K562 (cell line): Measurements from ENCODE around the gene OR51V1. TPM values are rescaled to one million over a fixed set of nuclear protein-coding genes. Genes with fewer than 3 reads are reported as not detected.

Experiments used
- ATAC-seq: fragments of 200-7000 bp; cut with Tn5 transposase; 3 replicates; pipeline ENCODE4 v1.9.1; 2020; ENCODE audit warnings: moderate library complexity
- BruUV-seq: library from RNA; stranded (reverse); fragments of 400-500 nt; replicated peaks from 2 replicates; lab custom pipeline; 2021; lab: Mats Ljungman, UMichigan
- CTCF ChIA-PET: fragments of 300-600 bp; formaldehyde crosslinking; extraction: SDS; loops from one replicate; lab custom pipeline; 2021; ENCODE audit warnings: low intra/inter-chr PET ratio; lab: Yijun Ruan, JAX
- POLR2A ChIA-PET: fragments of 300-600, 350-650 bp; sonication (Branson Sonifier 250); formaldehyde crosslinking; extraction: SDS; loops from one replicate; lab custom pipeline; 2021; ENCODE audit warnings: antibody characterized with exemption, inconsistent platforms; lab: Yijun Ruan, JAX
- DNase-seq, 4 experiments: peaks; one replicate each; pipeline versions ENCODE4 v3.0.0 to v3.0.0-alpha.2; 2011 to 2018; ENCODE audit warnings: low spot score in 3 of 4, mixed read lengths in 3 of 4; ENCODE audit errors: extremely low read depth in 1 of 4
- FAIRE-seq: peaks from 2 replicates; lab custom pipeline; 2011; peaks lifted over from hg19 to GRCh38; lab: Jason Lieb, UNC
- H2AFZ ChIP-seq: 2 replicates; pipeline ENCODE4 v1.6.0; 2011; ENCODE audit warnings: low read depth, low read length, control low read depth, inconsistent platforms
- H3K27ac ChIP-seq: fragments of 200-600 bp; 3 replicates; pipeline ENCODE4 v1.8.0; 2011; ENCODE audit warnings: low read depth, mild to moderate bottlenecking, control low read depth, inconsistent platforms, low read length, moderate library complexity, mixed read lengths; ENCODE audit errors: extremely low read depth
- H3K27me3 ChIP-seq, 2 experiments: fragments of 300-600 bp in 1 of 2; 2 replicates in 1 of 2; 3 replicates in 1 of 2; pipeline versions ENCODE4 v1.6.0 to v1.8.0; 2011; ENCODE audit warnings: inconsistent platforms in 2 of 2, low read length in 2 of 2, mild to moderate bottlenecking in 1 of 2, mixed read lengths in 1 of 2, moderate library complexity in 1 of 2; ENCODE audit not compliant: control insufficient read depth in 2 of 2, insufficient read depth in 2 of 2
- H3K36me3 ChIP-seq: fragments of 300-600 bp; 3 replicates; pipeline ENCODE4 v1.8.0; 2011; ENCODE audit warnings: mild to moderate bottlenecking, low read length, inconsistent platforms; ENCODE audit not compliant: control insufficient read depth, insufficient read depth
- H3K4me1 ChIP-seq, 2 experiments: fragments of 200-600 bp in 1 of 2; replicated peaks in 1 of 2; 2 replicates in 1 of 2; 3 replicates in 1 of 2; pipeline versions ENCODE4 v1.5.1 to v1.8.0; 2011; ENCODE audit warnings: inconsistent platforms in 2 of 2, low read length in 2 of 2, mild to moderate bottlenecking in 1 of 2, mixed read lengths in 1 of 2, moderate library complexity in 1 of 2; ENCODE audit not compliant: control insufficient read depth in 2 of 2, insufficient read depth in 2 of 2
- H3K4me2 ChIP-seq: 2 replicates; pipeline ENCODE4 v1.6.1; 2011; ENCODE audit warnings: low read length, control low read depth, inconsistent platforms, mixed read lengths; ENCODE audit not compliant: insufficient read depth
- H3K4me3 ChIP-seq: fragments of 200-600 bp; sonication (generic), shearing (Covaris generic); 2 replicates; pipeline ENCODE4 v1.5.1; 2016; ENCODE audit warnings: control low read depth, inconsistent platforms
- H3K79me2 ChIP-seq: fragments of 200-600 bp; 3 replicates; pipeline ENCODE4 v1.8.0; 2011; ENCODE audit warnings: low read length, inconsistent platforms; ENCODE audit not compliant: control insufficient read depth, insufficient read depth
- H3K9ac ChIP-seq, 2 experiments: 2 replicates each; pipeline versions ENCODE4 v1.6.0 to v1.6.1; 2011; ENCODE audit warnings: low read depth in 2 of 2, low read length in 2 of 2, control low read depth in 1 of 2, inconsistent platforms in 1 of 2, mild to moderate bottlenecking in 1 of 2, mixed read lengths in 1 of 2; ENCODE audit not compliant: insufficient read depth in 1 of 2
- H3K9me1 ChIP-seq: one replicate; pipeline ENCODE4 v1.6.0; 2011; ENCODE audit warnings: inconsistent platforms, mild to moderate bottlenecking, low read length, moderate library complexity; ENCODE audit not compliant: control insufficient read depth, insufficient read depth
- H3K9me3 ChIP-seq: replicated peaks from 2 replicates; pipeline ENCODE4 v1.5.1; 2011; ENCODE audit warnings: low read depth, low read length, inconsistent platforms; ENCODE audit not compliant: control insufficient read depth, insufficient read depth
- H4K20me1 ChIP-seq: replicated peaks from 2 replicates; pipeline ENCODE4 v1.6.1; 2011; ENCODE audit warnings: low read length, inconsistent platforms, mixed read lengths; ENCODE audit not compliant: control insufficient read depth, insufficient read depth
- BHLHE40 ChIP-seq: IDR thresholded peaks from 2 replicates; pipeline ENCODE4 v1.6.1; 2011; ENCODE audit warnings: low read length, improper control_type of control experiment
- BRD9 ChIP-seq: fragments of 450-650 bp; IDR thresholded peaks from 2 replicates; pipeline ENCODE4 v1.6.1; 2018; ENCODE audit warnings: low read depth; ENCODE audit not compliant: partially characterized antibody
- FOS ChIP-seq: IDR thresholded peaks from 3 replicates; pipeline ENCODE4 v1.6.1; 2011; ENCODE audit not compliant: insufficient read length; ENCODE audit errors: extremely low read depth
- FOXA3 ChIP-seq, 2 experiments: fragments of 450-650 bp in 1 of 2; sonication (generic) in 1 of 2; formaldehyde crosslinking; IDR thresholded peaks in 1 of 2; conservative IDR thresholded peaks in 1 of 2; 2 replicates each; pipeline versions ENCODE4 v1.4.0 to v1.8.0; 2020 to 2022; ENCODE audit warnings: mild to moderate bottlenecking in 2 of 2, missing genetic modification reagents in 1 of 2
- GTF2E2 ChIP-seq: fragments of 200-800 bp; sonication (Bioruptor generic); IDR thresholded peaks from 2 replicates; pipeline ENCODE4 v1.6.1; 2016; ENCODE audit warnings: missing genetic modification characterization, missing compliant biosample characterization
- HDGF ChIP-seq: fragments of 450-650 bp; IDR thresholded peaks from 2 replicates; pipeline ENCODE4 v1.6.1; 2016
- HMG20A ChIP-seq: fragments of 450-650 bp; formaldehyde crosslinking; conservative IDR thresholded peaks from 2 replicates; pipeline ENCODE4 v1.4.0; 2020; ENCODE audit warnings: mild to moderate bottlenecking, mixed read lengths
- NCOA4 ChIP-seq: fragments of 450-650 bp; IDR thresholded peaks from 2 replicates; pipeline ENCODE4 v1.6.1; 2018; ENCODE audit warnings: mild to moderate bottlenecking; ENCODE audit not compliant: partially characterized antibody
- NCOR1 ChIP-seq: fragments of 450-650 bp; IDR thresholded peaks from 2 replicates; pipeline ENCODE4 v1.6.1; 2016; ENCODE audit warnings: mild to moderate bottlenecking, moderate library complexity
- NFIC ChIP-seq: fragments of 450-650 bp; IDR thresholded peaks from 2 replicates; pipeline ENCODE4 v1.6.1; 2017; ENCODE audit warnings: mild to moderate bottlenecking, inconsistent platforms
- NUFIP1 ChIP-seq: fragments of 450-650 bp; IDR thresholded peaks from 2 replicates; pipeline ENCODE4 v1.6.1; 2018; ENCODE audit not compliant: partially characterized antibody
- PKNOX1 ChIP-seq: fragments of 450-650 bp; IDR thresholded peaks from 2 replicates; pipeline ENCODE4 v1.6.1; 2016
- TCF15 ChIP-seq: fragments of 250-450 bp; sonication (Bioruptor Pico); IDR thresholded peaks from 2 replicates; pipeline ENCODE4 v1.8.0; 2022; ENCODE audit warnings: moderate library complexity, mild to moderate bottlenecking, inconsistent platforms
- ZBED1 ChIP-seq: IDR thresholded peaks from 2 replicates; pipeline ENCODE4 v1.6.1; 2014
- ZNF277 ChIP-seq: fragments of 250-450 bp; sonication (Bioruptor Pico); IDR thresholded peaks from 2 replicates; pipeline ENCODE4 v1.8.0; 2022; ENCODE audit warnings: inconsistent platforms, mild to moderate bottlenecking, moderate library complexity, borderline replicate concordance
- ZNF431 ChIP-seq: sonication (generic); formaldehyde crosslinking; IDR thresholded peaks from 2 replicates; pipeline ENCODE4 v1.8.0; 2022; ENCODE audit warnings: mild to moderate bottlenecking, missing genetic modification reagents
- ZNF436 ChIP-seq: fragments of 250-450, 450-650 bp; sonication (Bioruptor Pico); formaldehyde crosslinking; IDR thresholded peaks from 2 replicates; pipeline ENCODE4 v1.7.0; 2020; ENCODE audit warnings: mild to moderate bottlenecking
- ZNF444 ChIP-seq: fragments of 250-450 bp; sonication (Bioruptor Pico); IDR thresholded peaks from 2 replicates; pipeline ENCODE4 v1.4.0; 2020; ENCODE audit warnings: mild to moderate bottlenecking, moderate library complexity
- ZNF518B ChIP-seq: fragments of 250-450 bp; sonication (Bioruptor Pico); IDR thresholded peaks from 2 replicates; pipeline ENCODE4 v1.5.0; 2021; ENCODE audit warnings: mild to moderate bottlenecking, moderate library complexity
- WGBS: fragments of 100-300 bp; shearing (Covaris generic); methylation state at CpG from one replicate; pipeline ENCODE4 v1.1.6; 2016; ENCODE audit warnings: low coverage, mixed read lengths; ENCODE audit not compliant: insufficient coverage; ENCODE audit errors: missing lambda C conversion rate; 5-methylcytosine and 5-hydroxymethylcytosine counted together
- in situ Hi-C: fragments of 300-500 bp; cut with MboI; formaldehyde crosslinking; loops from 4 replicates; pipeline ENCODE4 v1.15.0; 2018; ENCODE audit warnings: inconsistent platforms, mixed read lengths
- intact Hi-C: fragments of 100-400 bp; cut with micrococcal nuclease; formaldehyde crosslinking; loops from 2 replicates; pipeline ENCODE4 v1.14.2; 2022
- polyA plus RNA-seq, 8 experiments: library from polyadenylated mRNA; depleted of rRNA in 4 of 8; stranded (reverse) in 5 of 8; unstranded in 3 of 8; fragments of >200 nt; fragmentation: Nextera tagmentation in 2 of 8; fragmentation: Illumina TruSeq in 1 of 8; extraction: Ambion mirVana in 2 of 8; extraction: Trizol in 1 of 8; gene quantifications; 2 replicates each; pipeline versions ENCODE4 v1.2.1 to v1.2.3, GENCODE V29; 2011 to 2014; ENCODE audit warnings: inconsistent platforms in 1 of 8, missing spikeins in 1 of 8
- total RNA-seq, 7 experiments: library from RNA; depleted of rRNA in 6 of 7; stranded (reverse); fragments of >200 nt in 6 of 7; fragmentation: Illumina TruSeq in 2 of 7; extraction: Trizol in 2 of 7; gene quantifications; 2 replicates each; pipeline versions ENCODE4 v1.2.1 to v1.2.3, GENCODE V29; 2011 to 2021; ENCODE audit warnings: low replicate concordance in 1 of 7

Gene OR51V1
- total and polyA plus RNA-seq, 9 of the 15 experiments (the other 6 are each of a cell fraction or from before 2014, with no cell fraction given) = not detected

- no peaks in the 10 kb centered on the region for H3K27me3 ChIP-seq
- ChIA-PET CTCF (interaction anchor here (1.0 kb wide), 1 partner anchor 73 kb away, joined by 3 read pairs; no protein-coding TSS in a partner anchor), POLR2A (interaction anchor here (0.9 kb wide), 1 partner anchor 72 kb away, joined by 3 read pairs; no protein-coding TSS in a partner anchor)
- H3K9me3 ChIP-seq = no peaks in the 10 kb centered on the region
- peak overlapping the region; percentile 88 for H2AFZ ChIP-seq
- WGBS = 38% methylated on average over 3 of the region's 3 CpGs
- DNase-seq (no peak), FAIRE-seq (no peak), ATAC-seq (peak; percentile 56)
- H4K20me1 ChIP-seq = no peaks in the 10 kb centered on the region
- H3K27ac ChIP-seq = no peak overlapping the region; the same call in 2 of the 3 replicates
- H3K9ac ChIP-seq = no peak overlapping the region
- no peaks in the 10 kb centered on the region for H3K9me1 ChIP-seq
- no peak overlapping the region for H3K4me3 ChIP-seq
- peaks cover 6 to 18% of the 10 kb centered on the region in 2 experiments; a peak in 4 of 5 replicates for H3K4me1 ChIP-seq
- intact Hi-C loops (loop anchor here (2.0 kb wide), 1 partner anchor 72 kb away; no protein-coding TSS in a partner anchor), in situ Hi-C loops (no loop called here)
- no peaks in the 10 kb centered on the region for H3K79me2 ChIP-seq
- no TSS peak for BruUV-seq
- H3K36me3 ChIP-seq = no peaks in the 10 kb centered on the region
- H3K4me2 ChIP-seq = no peak overlapping the region; the same call in 1 of the 2 replicates
- TF ChIP-seq HMG20A (CRISPR knock-in tag) = no peak
- TF ChIP-seq FOS = no peak
- no peak for TF ChIP-seq PKNOX1
- no peak for TF ChIP-seq ZNF436
- TF ChIP-seq NCOR1 = no peak
- no peak for TF ChIP-seq NCOA4
- no peak for TF ChIP-seq NUFIP1
- TF ChIP-seq HDGF = no peak
- TF ChIP-seq ZNF277 (CRISPR knock-in tag) = no peak
- TF ChIP-seq ZNF431 (CRISPR knock-in tag) = peak; percentile 45; the same call in 1 of the 2 replicates
- no peak for TF ChIP-seq BHLHE40
- TF ChIP-seq ZNF444 (CRISPR knock-in tag) = no peak
- no peak for TF ChIP-seq ZNF518B (CRISPR knock-in tag)
- no peak for TF ChIP-seq ZBED1
- TF ChIP-seq FOXA3 (CRISPR knock-in tag; conservative IDR thresholded peaks at IDR 0.05 in 1 of 2, IDR thresholded peaks at IDR 0.05 in 1 of 2) = no peak
- no peak for TF ChIP-seq BRD9
- TF ChIP-seq GTF2E2 (tag) = no peak
- TF ChIP-seq TCF15 (CRISPR knock-in tag) = no peak
- 0 out of 2 replicates have a peak, but pooled peaks have one; percentile 5 for TF ChIP-seq NFIC
Observed at GRCh38 chr11:5196731-5197130, 3.8 kb downstream of the OR51V1 start.
